HL-60 (cell line): Measurements from ENCODE around the gene BRAT1.

Experiments used
- DNase-seq, 2 experiments: peaks; one replicate each; pipeline ENCODE4 v3.0.0-alpha.2; 2010 to 2020; ENCODE audit warnings: low read depth in 1 of 2, low spot score in 1 of 2
- H3K27ac ChIP-seq: fragments of 250-450 bp; sonication (Bioruptor Pico); replicated peaks from 2 replicates; pipeline ENCODE4 v1.5.1; 2020; ENCODE audit warnings: mild to moderate bottlenecking, moderate library complexity
- H3K27me3 ChIP-seq: fragments of 250-450 bp; sonication (Bioruptor Pico); 2 replicates; pipeline ENCODE4 v1.5.1; 2021; ENCODE audit warnings: mild to moderate bottlenecking, moderate library complexity; ENCODE audit not compliant: insufficient read depth, poor library complexity, severe bottlenecking
- H3K4me3 ChIP-seq: replicated peaks from 2 replicates; pipeline ENCODE4 v1.5.1; 2011; ENCODE audit warnings: mild to moderate bottlenecking, control low read depth, low read length; ENCODE audit not compliant: insufficient read depth
- GABPA ChIP-seq: IDR thresholded peaks from 2 replicates; pipeline ENCODE4 v1.6.1; 2012; ENCODE audit warnings: low read depth
- POLR2AphosphoS5 ChIP-seq: IDR thresholded peaks from 2 replicates; pipeline ENCODE4 v1.6.1; 2012; ENCODE audit warnings: low read depth
- REST ChIP-seq: IDR thresholded peaks from 2 replicates; pipeline ENCODE4 v1.6.1; 2012; ENCODE audit warnings: low read depth; ENCODE audit not compliant: insufficient replicate concordance
- SPI1 ChIP-seq: IDR thresholded peaks from 2 replicates; pipeline ENCODE4 v1.6.1; 2012; ENCODE audit warnings: low read depth, mild to moderate bottlenecking, borderline replicate concordance
- TF ChIP-seq, protein P1 (sequence below): IDR thresholded peaks from one replicate; pipeline ENCODE4 v1.5.1; 2011; ENCODE audit warnings: low read length, control low read depth, inconsistent platforms; ENCODE audit not compliant: insufficient read depth

The BRAT1 gene

DNA sequence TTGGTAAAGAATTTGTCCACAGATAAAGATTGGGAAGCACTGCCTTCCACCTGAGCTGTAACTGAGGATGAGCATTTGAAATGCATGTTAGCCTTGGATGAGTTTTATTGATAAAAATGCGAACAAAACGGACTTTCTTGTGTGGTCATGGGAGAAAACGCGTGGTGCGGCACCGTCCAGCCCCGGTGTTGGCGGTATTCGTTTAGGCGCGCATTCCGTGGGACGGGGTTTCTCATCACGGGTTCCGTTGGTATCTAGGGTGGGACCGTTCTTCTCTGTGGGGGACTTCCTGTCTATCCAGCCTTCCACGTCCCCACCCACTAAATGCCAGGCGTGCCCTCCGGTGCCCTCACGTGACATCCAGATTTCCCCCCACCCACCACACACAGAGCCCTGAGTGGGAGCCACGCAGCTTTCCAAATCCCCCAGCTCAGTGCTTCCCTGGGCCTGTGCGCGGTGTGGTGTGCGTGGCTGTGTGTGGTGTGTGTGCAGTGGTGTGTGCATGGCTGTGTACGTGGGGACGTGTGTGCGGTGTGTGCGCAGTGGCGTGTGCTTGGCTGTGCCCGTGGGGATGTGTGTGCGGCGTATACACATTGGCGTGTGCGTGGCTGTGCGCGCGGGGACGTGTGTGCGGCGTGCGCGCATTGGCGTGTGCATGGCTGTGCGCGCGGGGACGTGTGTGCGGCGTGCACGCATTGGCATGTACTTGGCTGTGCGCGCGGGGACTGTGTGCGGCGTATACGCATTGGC is 21.6 kb upstream of the BRAT1 start:
- TF ChIP-seq SPI1 (no peak), REST (no peak), POLR2AphosphoS5 (no peak), GABPA (no peak)
- TF ChIP-seq, protein P1, sequence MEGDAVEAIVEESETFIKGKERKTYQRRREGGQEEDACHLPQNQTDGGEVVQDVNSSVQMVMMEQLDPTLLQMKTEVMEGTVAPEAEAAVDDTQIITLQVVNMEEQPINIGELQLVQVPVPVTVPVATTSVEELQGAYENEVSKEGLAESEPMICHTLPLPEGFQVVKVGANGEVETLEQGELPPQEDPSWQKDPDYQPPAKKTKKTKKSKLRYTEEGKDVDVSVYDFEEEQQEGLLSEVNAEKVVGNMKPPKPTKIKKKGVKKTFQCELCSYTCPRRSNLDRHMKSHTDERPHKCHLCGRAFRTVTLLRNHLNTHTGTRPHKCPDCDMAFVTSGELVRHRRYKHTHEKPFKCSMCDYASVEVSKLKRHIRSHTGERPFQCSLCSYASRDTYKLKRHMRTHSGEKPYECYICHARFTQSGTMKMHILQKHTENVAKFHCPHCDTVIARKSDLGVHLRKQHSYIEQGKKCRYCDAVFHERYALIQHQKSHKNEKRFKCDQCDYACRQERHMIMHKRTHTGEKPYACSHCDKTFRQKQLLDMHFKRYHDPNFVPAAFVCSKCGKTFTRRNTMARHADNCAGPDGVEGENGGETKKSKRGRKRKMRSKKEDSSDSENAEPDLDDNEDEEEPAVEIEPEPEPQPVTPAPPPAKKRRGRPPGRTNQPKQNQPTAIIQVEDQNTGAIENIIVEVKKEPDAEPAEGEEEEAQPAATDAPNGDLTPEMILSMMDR: no peak
- no peaks in the 10 kb centered on the region for H3K27me3 ChIP-seq
- no peak overlapping the region for H3K27ac ChIP-seq
- H3K4me3 ChIP-seq: no peak overlapping the region
- no peak for DNase-seq

DNA sequence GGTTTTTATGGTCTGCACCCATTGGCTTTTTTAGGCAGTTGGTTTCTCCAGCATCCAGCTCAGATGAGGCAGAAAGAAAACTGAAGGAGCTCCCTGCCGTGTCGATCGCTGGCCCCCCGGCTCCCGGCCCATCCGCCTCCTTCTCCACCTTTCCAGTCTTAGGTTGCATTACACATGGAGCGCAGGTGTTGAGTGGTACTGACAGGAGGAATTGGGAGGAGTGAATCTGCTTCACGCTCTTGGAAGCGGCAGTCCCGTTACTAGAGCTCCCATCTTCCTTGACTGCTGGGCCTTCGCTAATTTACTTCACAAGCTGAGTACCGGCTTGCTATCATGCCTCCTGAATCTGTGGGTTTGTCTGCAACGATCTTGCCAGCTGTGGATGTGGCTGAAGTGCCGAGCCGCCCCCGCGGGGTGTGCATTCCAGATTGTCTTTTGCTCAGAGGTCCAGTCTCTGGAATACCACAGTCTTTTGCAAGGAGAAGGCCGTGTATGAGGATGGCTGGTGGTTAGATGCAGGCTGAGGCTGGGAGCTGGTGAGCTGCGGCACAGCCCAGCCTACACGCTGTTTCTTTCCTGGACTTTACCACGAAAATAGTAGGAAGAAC is 20.5 kb upstream of the BRAT1 start:
- H3K27ac ChIP-seq: no peak overlapping the region
- no peak for TF ChIP-seq REST
- no peak for TF ChIP-seq POLR2AphosphoS5
- no peak for TF ChIP-seq GABPA
- TF ChIP-seq, protein P1: no peak
- no peak for TF ChIP-seq SPI1
- DNase-seq: no peak
- H3K4me3 ChIP-seq: no peak overlapping the region
- no peaks in the 10 kb centered on the region for H3K27me3 ChIP-seq

DNA sequence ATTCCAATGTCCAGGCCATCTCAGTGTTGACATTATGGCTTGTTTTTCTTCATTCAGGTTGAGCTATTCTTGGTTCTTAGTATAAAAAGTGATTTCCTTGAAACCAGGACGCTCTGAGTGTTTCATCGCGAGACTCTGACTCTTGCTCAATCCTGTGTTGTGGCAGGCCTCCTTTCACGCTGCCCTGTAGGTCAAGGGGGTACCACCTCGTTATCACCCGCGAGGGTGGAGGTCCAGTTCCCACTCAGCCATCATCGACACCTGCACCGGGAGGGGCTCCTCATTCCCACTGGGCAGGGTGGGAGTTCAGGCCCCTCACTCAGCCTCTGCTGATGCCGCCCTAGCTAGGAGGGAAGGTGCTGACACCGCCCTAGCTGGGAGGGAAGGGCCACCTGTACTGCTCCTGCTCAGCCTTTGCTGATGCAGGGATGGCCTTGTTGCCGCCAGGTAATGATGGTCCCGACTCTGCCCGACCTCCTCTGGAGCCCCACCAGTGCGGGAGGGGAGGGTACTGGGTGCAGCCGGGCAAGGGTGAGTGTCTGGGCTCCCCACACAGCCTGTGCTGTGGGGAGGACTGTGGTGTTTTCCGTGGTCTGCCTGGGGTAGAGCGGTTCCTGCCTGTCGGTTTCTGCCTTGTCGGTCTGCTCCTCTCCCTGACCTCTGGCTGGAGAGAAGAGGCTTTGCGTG is 19.9 kb upstream of the BRAT1 start:
- TF ChIP-seq, protein P1: no peak
- TF ChIP-seq SPI1 (no peak), POLR2AphosphoS5 (no peak)
- H3K27me3 ChIP-seq: no peaks in the 10 kb centered on the region
- no peak overlapping the region for H3K4me3 ChIP-seq
- H3K27ac ChIP-seq: no peak overlapping the region
- DNase-seq: no peak
